Stimulated activated CD8-positive, alpha-beta memory T cell treated with anti-CD3 and anti-CD28 coated beads, Interleukin-2, amount 100 ng/mL, for 48 hours (primary cell): ENCODE data around the gene SBF2.

ENCODE experiments used
- DNase-seq, 2 donors: peaks; one replicate each; pipeline ENCODE4 v3.0.0-alpha.2; 2020; ENCODE audit warnings: low read depth in 2 of 2

SBF2 gene

GRCh38 chr11:10317776-10318526 lies 23.9 kb upstream of the SBF2 start:
- DNase-seq, result no peak

GRCh38 chr11:10317151-10317755 lies 23.2 kb upstream of the SBF2 start:
- DNase-seq, result no peak

- no peak for DNase-seq
Measured at GRCh38 chr11:10315083-10315482, 21.1 kb upstream of the SBF2 start.

- no peak for DNase-seq
Measured at GRCh38 chr11:10314199-10315072, 20.4 kb upstream of the SBF2 start.

- no peak for DNase-seq
Measured at GRCh38 chr11:10311802-10312201, 17.8 kb upstream of the SBF2 start.

- DNase-seq, result no peak
Measured at GRCh38 chr11:10310301-10310841, 16.4 kb upstream of the SBF2 start.

- no peak for DNase-seq
Measured at GRCh38 chr11:10309163-10310093, 15.4 kb upstream of the SBF2 start.

GRCh38 chr11:10308201-10308954 lies 14.4 kb upstream of the SBF2 start:
- no peak for DNase-seq

GRCh38 chr11:10307400-10308200 lies 13.6 kb upstream of the SBF2 start:
- peak; percentile 74 to 78 for DNase-seq

- DNase-seq, result no peak
Measured at GRCh38 chr11:10307022-10307399, 13.0 kb upstream of the SBF2 start.

- DNase-seq, result no peak
Measured at GRCh38 chr11:10305964-10306918, 12.2 kb upstream of the SBF2 start.

- no peak for DNase-seq
Measured at GRCh38 chr11:10305262-10305963, 11.4 kb upstream of the SBF2 start.

GRCh38 chr11:10304495-10305261 lies 10.7 kb upstream of the SBF2 start, which contains the start of gene ADM:
TSS of gene ADM (plus strand) at chr11:10305073. CDS start at chr11:10305701, 628 bp downstream.
- DNase-seq, result no peak

GRCh38 chr11:10303558-10304363 lies 9.7 kb upstream of the SBF2 start:
- no peak for DNase-seq

GRCh38 chr11:10302744-10303557 lies 8.9 kb upstream of the SBF2 start:
- no peak for DNase-seq
